Loucy (cell line): ENCODE measurements around the gene NUDT7.

Source experiments
- H2AFZ ChIP-seq: fragments of 200-600 bp; sonication (generic); 2 replicates; pipeline ENCODE4 v1.6.0; 2016; ENCODE audit warnings: antibody characterized with exemption, mild to moderate bottlenecking, low read length, moderate library complexity
- H3F3A ChIP-seq: fragments of 200-600 bp; 2 replicates; pipeline ENCODE4 v1.6.0; 2016; ENCODE audit warnings: antibody characterized with exemption, low read depth, mild to moderate bottlenecking
- H3K27me3 ChIP-seq: fragments of 200-600 bp; sonication (generic); 2 replicates; pipeline ENCODE4 v1.6.1; 2014; ENCODE audit warnings: low read length, mild to moderate bottlenecking; ENCODE audit not compliant: insufficient read depth, poor library complexity, severe bottlenecking
- H3K36me3 ChIP-seq: fragments of 200-600 bp; sonication (generic); 2 replicates; pipeline ENCODE4 v1.6.1; 2016; ENCODE audit warnings: low read length; ENCODE audit not compliant: insufficient read depth
- H3K4me1 ChIP-seq: fragments of 200-600 bp; sonication (generic); 2 replicates; pipeline ENCODE4 v1.5.1; 2014; ENCODE audit warnings: low read length, mild to moderate bottlenecking; ENCODE audit not compliant: insufficient read depth, poor library complexity, severe bottlenecking
- H3K4me2 ChIP-seq: fragments of 200-600 bp; sonication (generic); 2 replicates; pipeline ENCODE4 v1.6.0; 2014; ENCODE audit warnings: antibody characterized with exemption, low read length, low read depth, mild to moderate bottlenecking; ENCODE audit not compliant: poor library complexity, severe bottlenecking
- H3K4me3 ChIP-seq: fragments of 200-600 bp; sonication (generic); 2 replicates; pipeline ENCODE4 v1.5.1; 2014; ENCODE audit warnings: low read length, mild to moderate bottlenecking, mixed read lengths; ENCODE audit not compliant: poor library complexity, severe bottlenecking
- H3K79me2 ChIP-seq: fragments of 200-600 bp; sonication (generic); 2 replicates; pipeline ENCODE4 v1.6.1; 2014; ENCODE audit warnings: low read length; ENCODE audit not compliant: insufficient read depth
- H3K9ac ChIP-seq: fragments of 200-600 bp; sonication (generic); 2 replicates; pipeline ENCODE4 v1.6.0; 2014; ENCODE audit warnings: mild to moderate bottlenecking, low read depth, low read length, moderate library complexity; ENCODE audit not compliant: poor library complexity, severe bottlenecking
- H3K9me2 ChIP-seq: fragments of 200-600 bp; sonication (generic); replicated peaks from 2 replicates; pipeline ENCODE4 v1.6.1; 2016; ENCODE audit warnings: low read depth, low read length, mixed read lengths
- H3K9me3 ChIP-seq: fragments of 200-600 bp; sonication (generic); 2 replicates; pipeline ENCODE4 v1.6.1; 2014; ENCODE audit warnings: mild to moderate bottlenecking, antibody characterized with exemption, low read length, low read depth; ENCODE audit not compliant: insufficient read depth
- H4K20me1 ChIP-seq: fragments of 200-600 bp; sonication (generic); 2 replicates; pipeline ENCODE4 v1.6.0; 2014; ENCODE audit warnings: antibody characterized with exemption, low read length, mild to moderate bottlenecking; ENCODE audit not compliant: insufficient read depth, poor library complexity, severe bottlenecking
- EZH2phosphoT487 ChIP-seq: fragments of 200-600 bp; IDR thresholded peaks from 2 replicates; pipeline ENCODE4 v1.6.1; 2018; ENCODE audit warnings: antibody characterized with exemption, mild to moderate bottlenecking, moderate library complexity, borderline replicate concordance
- TF ChIP-seq, protein P1 (sequence below): fragments of 200-600 bp; sonication (generic); conservative IDR thresholded peaks from 2 replicates; pipeline ENCODE4 v1.5.1; 2014; ENCODE audit warnings: mild to moderate bottlenecking, antibody characterized with exemption, low read length

The NUDT7 gene

DNA sequence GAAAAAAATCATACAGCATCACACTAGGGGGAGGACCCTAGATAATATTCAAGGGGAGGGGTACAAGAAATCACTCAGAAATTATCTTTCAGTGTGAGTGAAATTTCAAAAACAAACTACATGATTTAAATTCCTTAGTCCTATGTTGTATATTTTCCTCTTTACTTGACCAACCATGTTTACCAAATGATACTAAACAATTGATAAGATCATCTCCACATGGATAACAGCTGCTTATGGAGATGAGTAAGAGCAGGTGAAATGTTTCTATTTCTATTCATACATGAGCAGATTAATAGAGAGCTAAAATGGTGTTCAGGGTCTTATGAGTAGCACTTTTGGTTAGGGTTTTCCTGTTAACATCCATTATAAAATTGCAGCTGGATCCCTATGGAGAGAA, 58.8 kb downstream of the NUDT7 start:
- no peaks in the 10 kb centered on the region for H3F3A ChIP-seq
- H3K9me3 ChIP-seq: no peaks in the 10 kb centered on the region
- H3K79me2 ChIP-seq: no peaks in the 10 kb centered on the region
- H3K4me1 ChIP-seq: no peaks in the 10 kb centered on the region
- no peaks in the 10 kb centered on the region for H3K9me2 ChIP-seq
- no peak overlapping the region for H3K9ac ChIP-seq
- H3K27me3 ChIP-seq: no peaks in the 10 kb centered on the region
- no peak for TF ChIP-seq EZH2phosphoT487
- no peaks in the 10 kb centered on the region for H3K36me3 ChIP-seq
- no peak overlapping the region for H2AFZ ChIP-seq
- H4K20me1 ChIP-seq: no peaks in the 10 kb centered on the region
- H3K4me3 ChIP-seq: no peak overlapping the region
- no peak overlapping the region for H3K4me2 ChIP-seq

DNA sequence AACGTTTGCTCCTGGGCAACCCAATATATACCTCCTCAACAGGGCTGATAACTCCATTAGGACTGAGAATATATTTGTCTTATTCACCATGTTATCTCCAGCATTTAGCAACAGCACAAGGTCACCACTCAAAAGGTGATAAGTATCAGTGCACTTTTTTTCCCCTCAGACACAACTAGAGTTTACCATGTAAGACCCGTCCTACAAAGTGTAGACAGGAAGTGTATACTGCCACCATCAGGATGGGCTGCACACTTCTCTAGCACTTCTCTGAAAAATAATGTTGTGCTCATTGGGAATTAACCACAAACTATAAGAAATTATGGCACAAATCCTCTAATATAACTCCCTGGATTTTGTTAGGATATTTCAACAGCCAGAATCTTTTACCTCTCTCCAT, 60.4 kb downstream of the NUDT7 start:
- H3K36me3 ChIP-seq: no peaks in the 10 kb centered on the region
- H3K9ac ChIP-seq: no peak overlapping the region
- no peaks in the 10 kb centered on the region for H3K4me1 ChIP-seq
- H4K20me1 ChIP-seq: no peaks in the 10 kb centered on the region
- H3K27me3 ChIP-seq: no peaks in the 10 kb centered on the region
- H3K4me2 ChIP-seq: no peak overlapping the region
- H3K4me3 ChIP-seq: no peak overlapping the region
- H2AFZ ChIP-seq: no peak overlapping the region
- no peaks in the 10 kb centered on the region for H3K79me2 ChIP-seq
- H3K9me2 ChIP-seq: no peaks in the 10 kb centered on the region
- H3K9me3 ChIP-seq: no peaks in the 10 kb centered on the region
- TF ChIP-seq EZH2phosphoT487: no peak
- TF ChIP-seq, protein P1, sequence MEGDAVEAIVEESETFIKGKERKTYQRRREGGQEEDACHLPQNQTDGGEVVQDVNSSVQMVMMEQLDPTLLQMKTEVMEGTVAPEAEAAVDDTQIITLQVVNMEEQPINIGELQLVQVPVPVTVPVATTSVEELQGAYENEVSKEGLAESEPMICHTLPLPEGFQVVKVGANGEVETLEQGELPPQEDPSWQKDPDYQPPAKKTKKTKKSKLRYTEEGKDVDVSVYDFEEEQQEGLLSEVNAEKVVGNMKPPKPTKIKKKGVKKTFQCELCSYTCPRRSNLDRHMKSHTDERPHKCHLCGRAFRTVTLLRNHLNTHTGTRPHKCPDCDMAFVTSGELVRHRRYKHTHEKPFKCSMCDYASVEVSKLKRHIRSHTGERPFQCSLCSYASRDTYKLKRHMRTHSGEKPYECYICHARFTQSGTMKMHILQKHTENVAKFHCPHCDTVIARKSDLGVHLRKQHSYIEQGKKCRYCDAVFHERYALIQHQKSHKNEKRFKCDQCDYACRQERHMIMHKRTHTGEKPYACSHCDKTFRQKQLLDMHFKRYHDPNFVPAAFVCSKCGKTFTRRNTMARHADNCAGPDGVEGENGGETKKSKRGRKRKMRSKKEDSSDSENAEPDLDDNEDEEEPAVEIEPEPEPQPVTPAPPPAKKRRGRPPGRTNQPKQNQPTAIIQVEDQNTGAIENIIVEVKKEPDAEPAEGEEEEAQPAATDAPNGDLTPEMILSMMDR: peak; percentile 49
- no peaks in the 10 kb centered on the region for H3F3A ChIP-seq

DNA sequence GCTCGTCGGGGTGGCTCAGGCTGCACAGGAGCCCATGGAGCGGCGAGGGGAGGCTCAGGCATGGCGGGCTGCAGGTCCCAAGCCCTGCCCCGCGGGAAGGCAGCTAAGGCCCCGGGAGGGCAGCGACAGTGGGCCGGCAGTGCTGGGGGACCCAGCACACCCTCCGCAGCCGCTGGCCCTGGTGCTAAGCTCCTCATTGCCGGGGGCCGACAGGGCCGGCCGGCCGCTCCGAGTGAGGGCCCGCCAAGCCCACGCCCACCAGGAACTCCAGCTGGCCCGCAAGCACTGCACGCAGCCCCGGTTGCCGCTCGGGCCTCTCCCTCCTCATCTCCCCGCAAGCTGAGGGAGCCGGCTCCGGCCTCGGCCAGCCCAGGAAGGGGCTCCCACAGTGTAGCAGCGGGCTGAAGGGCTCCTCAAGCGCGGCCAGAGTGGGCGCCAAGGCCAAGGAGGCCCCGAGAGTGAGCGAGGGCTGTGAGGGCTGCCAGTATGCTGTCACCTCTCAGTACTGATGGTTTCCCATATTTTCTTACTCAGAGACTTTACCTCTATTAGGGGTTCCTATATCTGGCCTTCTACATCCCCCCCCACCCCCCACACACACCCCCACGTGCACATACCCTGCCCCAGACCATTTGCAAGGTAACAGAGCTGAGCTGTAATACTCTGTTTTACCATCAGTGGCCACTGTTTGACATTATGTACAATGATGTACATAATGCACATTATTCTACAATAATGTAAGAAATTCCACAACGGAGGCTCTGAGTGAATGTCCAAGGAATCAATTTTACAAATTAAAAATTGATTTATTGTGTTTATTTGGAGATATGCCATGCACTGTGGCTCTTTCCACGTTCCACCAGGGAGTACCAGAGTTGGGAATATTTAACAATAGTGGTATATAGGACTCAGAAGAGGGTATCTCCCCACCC, 62.4 kb downstream of the NUDT7 start:
- Histone ChIP-seq H3K36me3 (no peaks in the 10 kb centered on the region), H2AFZ (no peak overlapping the region), H3K9me3 (no peaks in the 10 kb centered on the region; the same call in 1 of the 2 replicates), H3F3A (no peaks in the 10 kb centered on the region), H3K9me2 (no peaks in the 10 kb centered on the region), H3K79me2 (no peaks in the 10 kb centered on the region), H3K4me1 (no peaks in the 10 kb centered on the region), H4K20me1 (no peaks in the 10 kb centered on the region), H3K4me3 (no peak overlapping the region), H3K4me2 (no peak overlapping the region), H3K9ac (no peak overlapping the region), H3K27me3 (no peaks in the 10 kb centered on the region)
- TF ChIP-seq EZH2phosphoT487: no peak
- TF ChIP-seq, protein P1: peak; percentile 41
